ENCODE measurements around the gene IRAK2.

Gene IRAK2

GRCh38 chr3:10288575-10288960, 123.8 kb downstream of the IRAK2 start:
- no peak overlapping the region for H2BK120ac ChIP-seq (ENCODE audit: insufficient read depth, low read length, poor library complexity)
- no peaks in the 10 kb centered on the region for H3K79me2 ChIP-seq (ENCODE audit: control insufficient read depth, insufficient read depth, low read length, poor library complexity)
- H3K27me3 ChIP-seq (ENCODE audit: insufficient read depth, low read length): no peaks in the 10 kb centered on the region
- H2AFZ ChIP-seq (ENCODE audit: insufficient read depth, low read length, poor library complexity): no peak overlapping the region
- no peak overlapping the region for H4K12ac ChIP-seq (ENCODE audit: low read depth, low read length)
- H3K23ac ChIP-seq (ENCODE audit: low read length): no peak overlapping the region
- no peak for DNase-seq
- H4K8ac ChIP-seq (ENCODE audit: low read depth, low read length): no peak overlapping the region
- H3K27ac ChIP-seq (ENCODE audit: low read depth, low read length): no peak overlapping the region
- no peak overlapping the region for H2BK5ac ChIP-seq (ENCODE audit: low read depth, low read length, poor library complexity)
- H3K79me1 ChIP-seq (ENCODE audit: low read length): no peaks in the 10 kb centered on the region
- peaks cover 0 to 4% of the 10 kb centered on the region in 2 experiments for H3K4me1 ChIP-seq (ENCODE audit: control insufficient read depth in 1 of 2, insufficient read depth in 2 of 2, low read length in 2 of 2)
- peaks cover 16 to 23% of the 10 kb centered on the region in 2 experiments for H3K36me3 ChIP-seq (ENCODE audit: control insufficient read depth in 1 of 2, insufficient read depth in 2 of 2, low read length in 2 of 2)
- H3K9me3 ChIP-seq (ENCODE audit: insufficient read depth, low read depth, low read length): peaks cover 3% of the 10 kb centered on the region
- H3K4me3 ChIP-seq (ENCODE audit: low read depth, low read length): no peak overlapping the region
- H2BK12ac ChIP-seq (ENCODE audit: low read length): no peak overlapping the region
- no peak overlapping the region for H2AK5ac ChIP-seq (ENCODE audit: low read length)
- H3K18ac ChIP-seq (ENCODE audit: low read length): no peak overlapping the region
- H3K4ac ChIP-seq (ENCODE audit: low read depth, low read length): no peak overlapping the region
- no peak overlapping the region for H3K9ac ChIP-seq (ENCODE audit: low read length)
- no peak overlapping the region for H3K14ac ChIP-seq (ENCODE audit: low read length)
- no peak overlapping the region for H4K91ac ChIP-seq (ENCODE audit: low read depth, low read length)
- WGBS (ENCODE audit: extremely low coverage, insufficient coverage, insufficient read length): no CpG with 5 or more reads among the region's 11 CpGs
- H3K4me2 ChIP-seq (ENCODE audit: low read length): no peak overlapping the region

GRCh38 chr3:10289077-10289476, 124.4 kb downstream of the IRAK2 start:
- Histone ChIP-seq H3K79me2 (ENCODE audit: control insufficient read depth, insufficient read depth, low read length, poor library complexity) (no peaks in the 10 kb centered on the region), H3K36me3 (ENCODE audit: control insufficient read depth in 1 of 2, insufficient read depth in 2 of 2, low read length in 2 of 2) (peaks cover 13 to 20% of the 10 kb centered on the region in 2 experiments), H4K91ac (ENCODE audit: low read depth, low read length) (no peak overlapping the region), H3K9ac (ENCODE audit: low read length) (no peak overlapping the region), H2BK5ac (ENCODE audit: low read depth, low read length, poor library complexity) (no peak overlapping the region), H3K4ac (ENCODE audit: low read depth, low read length) (no peak overlapping the region), H3K4me3 (ENCODE audit: low read depth, low read length) (no peak overlapping the region), H4K12ac (ENCODE audit: low read depth, low read length) (no peak overlapping the region), H2BK120ac (ENCODE audit: insufficient read depth, low read length, poor library complexity) (no peak overlapping the region), H3K4me1 (ENCODE audit: control insufficient read depth in 1 of 2, insufficient read depth in 2 of 2, low read length in 2 of 2) (peaks cover 0 to 4% of the 10 kb centered on the region in 2 experiments), H3K4me2 (ENCODE audit: low read length) (no peak overlapping the region), H3K27me3 (ENCODE audit: insufficient read depth, low read length) (no peaks in the 10 kb centered on the region), H2AK5ac (ENCODE audit: low read length) (no peak overlapping the region), H3K14ac (ENCODE audit: low read length) (no peak overlapping the region), H2AFZ (ENCODE audit: insufficient read depth, low read length, poor library complexity) (no peak overlapping the region), H3K27ac (ENCODE audit: low read depth, low read length) (no peak overlapping the region), H2BK12ac (ENCODE audit: low read length) (no peak overlapping the region), H4K8ac (ENCODE audit: low read depth, low read length) (no peak overlapping the region), H3K23ac (ENCODE audit: low read length) (no peak overlapping the region), H3K9me3 (ENCODE audit: insufficient read depth, low read depth, low read length) (peaks cover 3% of the 10 kb centered on the region), H3K18ac (ENCODE audit: low read length) (no peak overlapping the region), H3K79me1 (ENCODE audit: low read length) (no peaks in the 10 kb centered on the region)
- WGBS (ENCODE audit: extremely low coverage, insufficient coverage, insufficient read length): no CpG with 5 or more reads among the region's 9 CpGs
- DNase-seq: no peak

DNA sequence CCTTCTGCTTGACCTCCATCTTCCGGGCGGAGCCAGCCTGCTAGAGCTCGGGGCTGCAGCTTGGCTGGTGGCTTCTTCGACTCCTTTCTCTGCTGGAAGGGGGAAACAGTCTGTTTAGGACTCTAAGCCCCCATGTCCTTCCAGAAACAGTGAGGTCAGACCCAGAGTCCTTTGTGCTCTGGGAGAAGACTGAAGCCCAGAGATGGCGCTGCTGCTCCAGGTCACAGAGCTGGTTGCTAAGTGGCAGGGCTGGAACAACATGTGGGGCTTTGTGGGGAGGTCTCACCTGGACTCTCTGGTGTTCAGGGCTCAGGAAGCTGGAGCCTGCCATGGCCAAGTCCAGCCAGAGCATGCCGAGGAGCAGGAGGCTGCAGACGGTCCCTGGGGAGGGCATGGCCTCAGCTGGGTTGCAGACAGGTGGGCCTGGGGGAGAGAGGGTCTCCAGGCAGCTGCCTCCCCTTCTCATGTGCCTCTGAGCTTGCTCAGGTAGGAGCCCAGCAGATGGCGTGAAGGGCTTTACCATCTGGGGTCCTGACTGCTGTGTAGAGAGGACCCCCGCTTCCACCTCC, 125.2 kb downstream of the IRAK2 start:
- Histone ChIP-seq H3K9me3 (ENCODE audit: insufficient read depth, low read depth, low read length) (peaks cover 3% of the 10 kb centered on the region), H2AK5ac (ENCODE audit: low read length) (no peak overlapping the region), H3K79me1 (ENCODE audit: low read length) (no peaks in the 10 kb centered on the region), H4K91ac (ENCODE audit: low read depth, low read length) (no peak overlapping the region), H3K4me3 (ENCODE audit: low read depth, low read length) (no peak overlapping the region), H3K79me2 (ENCODE audit: control insufficient read depth, insufficient read depth, low read length, poor library complexity) (no peaks in the 10 kb centered on the region), H2BK5ac (ENCODE audit: low read depth, low read length, poor library complexity) (no peak overlapping the region), H2AFZ (ENCODE audit: insufficient read depth, low read length, poor library complexity) (no peak overlapping the region), H3K27ac (ENCODE audit: low read depth, low read length) (no peak overlapping the region), H4K12ac (ENCODE audit: low read depth, low read length) (no peak overlapping the region), H3K9ac (ENCODE audit: low read length) (no peak overlapping the region), H3K18ac (ENCODE audit: low read length) (no peak overlapping the region), H2BK12ac (ENCODE audit: low read length) (no peak overlapping the region), H2BK120ac (ENCODE audit: insufficient read depth, low read length, poor library complexity) (no peak overlapping the region), H3K36me3 (ENCODE audit: control insufficient read depth in 1 of 2, insufficient read depth in 2 of 2, low read length in 2 of 2) (peaks cover 13 to 22% of the 10 kb centered on the region in 2 experiments), H3K23ac (ENCODE audit: low read length) (no peak overlapping the region), H4K8ac (ENCODE audit: low read depth, low read length) (no peak overlapping the region), H3K4me1 (ENCODE audit: control insufficient read depth in 1 of 2, insufficient read depth in 2 of 2, low read length in 2 of 2) (peaks cover 0 to 4% of the 10 kb centered on the region in 2 experiments), H3K4ac (ENCODE audit: low read depth, low read length) (no peak overlapping the region), H3K4me2 (ENCODE audit: low read length) (no peak overlapping the region), H3K27me3 (ENCODE audit: insufficient read depth, low read length) (no peaks in the 10 kb centered on the region), H3K14ac (ENCODE audit: low read length) (no peak overlapping the region)
- WGBS (ENCODE audit: extremely low coverage, insufficient coverage, insufficient read length): no CpG with 5 or more reads among the region's 9 CpGs
- no peak for DNase-seq

DNA sequence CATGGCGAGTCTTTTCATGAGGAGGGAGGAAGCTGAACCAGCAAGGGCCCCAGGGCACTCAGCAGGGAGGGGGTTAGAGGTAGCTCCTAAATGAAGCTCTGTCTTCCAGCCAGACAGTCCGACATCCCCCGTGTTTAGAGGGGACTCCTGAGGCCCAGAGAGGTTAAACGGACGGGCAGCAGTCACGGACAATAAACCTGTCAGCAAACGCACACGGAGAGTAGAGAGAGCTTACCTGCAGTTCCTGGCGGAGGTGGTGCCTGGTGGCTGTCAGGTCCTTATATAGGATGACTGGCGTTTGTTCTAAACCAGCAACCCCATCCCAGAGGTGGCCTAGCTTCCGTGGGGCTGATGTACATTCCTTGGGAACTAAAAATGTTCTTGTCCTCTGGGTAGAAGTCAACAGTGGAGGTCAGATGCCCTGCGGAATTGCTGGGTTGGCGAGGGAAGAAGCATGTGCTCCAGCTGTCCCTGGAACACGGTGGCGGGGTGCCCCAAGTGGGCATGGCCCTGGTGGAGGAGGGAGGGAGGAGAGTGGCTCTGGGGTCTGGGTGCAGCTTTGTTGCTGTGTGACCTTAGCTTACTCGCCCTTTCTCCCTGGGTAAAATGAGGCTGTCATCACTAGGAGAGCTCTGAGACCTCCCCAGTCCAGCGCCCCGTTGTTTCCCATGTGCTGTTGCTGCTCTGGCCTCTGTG, 125.9 kb downstream of the IRAK2 start:
- DNase-seq: no peak
- Histone ChIP-seq H3K18ac (ENCODE audit: low read length) (no peak overlapping the region), H3K36me3 (ENCODE audit: control insufficient read depth in 1 of 2, insufficient read depth in 2 of 2, low read length in 2 of 2) (peaks cover 13 to 21% of the 10 kb centered on the region in 2 experiments), H3K4ac (ENCODE audit: low read depth, low read length) (no peak overlapping the region), H3K79me2 (ENCODE audit: control insufficient read depth, insufficient read depth, low read length, poor library complexity) (no peaks in the 10 kb centered on the region), H3K9ac (ENCODE audit: low read length) (no peak overlapping the region), H2BK120ac (ENCODE audit: insufficient read depth, low read length, poor library complexity) (no peak overlapping the region), H2BK5ac (ENCODE audit: low read depth, low read length, poor library complexity) (no peak overlapping the region), H3K9me3 (ENCODE audit: insufficient read depth, low read depth, low read length) (peaks cover 3% of the 10 kb centered on the region), H3K14ac (ENCODE audit: low read length) (no peak overlapping the region), H3K79me1 (ENCODE audit: low read length) (no peaks in the 10 kb centered on the region), H3K27ac (ENCODE audit: low read depth, low read length) (no peak overlapping the region), H3K27me3 (ENCODE audit: insufficient read depth, low read length) (no peaks in the 10 kb centered on the region), H2AFZ (ENCODE audit: insufficient read depth, low read length, poor library complexity) (no peak overlapping the region), H2BK12ac (ENCODE audit: low read length) (no peak overlapping the region), H3K4me2 (ENCODE audit: low read length) (no peak overlapping the region), H2AK5ac (ENCODE audit: low read length) (no peak overlapping the region), H4K12ac (ENCODE audit: low read depth, low read length) (no peak overlapping the region), H3K23ac (ENCODE audit: low read length) (no peak overlapping the region), H4K8ac (ENCODE audit: low read depth, low read length) (no peak overlapping the region), H4K91ac (ENCODE audit: low read depth, low read length) (no peak overlapping the region), H3K4me1 (ENCODE audit: control insufficient read depth in 1 of 2, insufficient read depth in 2 of 2, low read length in 2 of 2) (peaks cover 0 to 4% of the 10 kb centered on the region in 2 experiments), H3K4me3 (ENCODE audit: low read depth, low read length) (no peak overlapping the region)
- no CpG with 5 or more reads among the region's 18 CpGs for WGBS (ENCODE audit: extremely low coverage, insufficient coverage, insufficient read length)
